ENCODE data around the gene PARD3B. TPM values are rescaled to one million over a fixed set of nuclear protein-coding genes. Genes with fewer than 3 reads are reported as not detected.

The PARD3B gene
- total and polyA plus RNA-seq, 2 of the 8 experiments (the other 6 are each of a cell fraction or from before 2014, with no cell fraction given): 1.2 to 5.7 TPM

DNA sequence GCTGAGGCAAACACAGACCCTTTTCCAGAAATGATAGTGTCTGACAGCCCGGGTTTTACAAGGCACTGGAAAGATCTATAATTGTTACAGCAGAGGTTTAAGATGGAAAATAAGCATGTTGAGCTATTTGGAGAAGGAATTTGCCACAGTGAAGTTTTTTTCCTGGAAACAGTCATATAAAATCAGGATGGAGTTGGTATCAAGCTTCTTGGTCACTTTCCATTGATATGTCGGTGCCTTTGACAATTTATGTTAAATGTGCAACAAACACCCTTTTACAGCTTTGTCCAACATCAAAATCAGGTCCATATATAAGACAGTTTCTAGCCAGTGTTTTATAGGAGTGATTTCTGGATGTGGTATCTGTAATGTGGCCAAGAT lies 1019.9 kb downstream of the PARD3B start:
- H3K79me1 ChIP-seq (ENCODE audit: low read depth, low read length): no peaks in the 10 kb centered on the region
- H3K18ac ChIP-seq (ENCODE audit: extremely low read depth, low read length): no peak overlapping the region
- TF ChIP-seq, protein P1, sequence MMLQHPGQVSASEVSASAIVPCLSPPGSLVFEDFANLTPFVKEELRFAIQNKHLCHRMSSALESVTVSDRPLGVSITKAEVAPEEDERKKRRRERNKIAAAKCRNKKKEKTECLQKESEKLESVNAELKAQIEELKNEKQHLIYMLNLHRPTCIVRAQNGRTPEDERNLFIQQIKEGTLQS (IDR thresholded peaks at IDR 0.05; ENCODE audit: insufficient read depth, low read depth, low read length): no peak
- TF ChIP-seq SIRT6 (IDR thresholded peaks at IDR 0.05; ENCODE audit: low read length) (no peak), CBX8 (IDR thresholded peaks at IDR 0.05; ENCODE audit: borderline replicate concordance, low read depth, low read length) (no peak), EZH2 (IDR thresholded peaks at IDR 0.05; ENCODE audit: low read depth, low read length, severe bottlenecking) (no peak), ZNF274 (IDR thresholded peaks at IDR 0.05; ENCODE audit: borderline replicate concordance, extremely low read depth, low read length) (no peak), EGR1 (IDR thresholded peaks at IDR 0.05; ENCODE audit: borderline replicate concordance, low read depth, low read length) (no peak), SIX5 (IDR thresholded peaks at IDR 0.05; ENCODE audit: low read depth, low read length) (no peak), POLR2A (IDR thresholded peaks at IDR 0.05; ENCODE audit: control extremely low read depth in 1 of 2, low read depth in 2 of 2, low read length in 2 of 2) (no peak), SIN3A (conservative IDR thresholded peaks at IDR 0.05 in 1 of 2, IDR thresholded peaks at IDR 0.05 in 1 of 2; ENCODE audit: low read depth in 1 of 2, low read length in 2 of 2) (no peak), NANOG (IDR thresholded peaks at IDR 0.05; ENCODE audit: insufficient read depth, low read depth, low read length, poor library complexity, severe bottlenecking) (no peak), SUZ12 (IDR thresholded peaks at IDR 0.05; ENCODE audit: low read length) (no peak)
- TF ChIP-seq, protein P2, sequence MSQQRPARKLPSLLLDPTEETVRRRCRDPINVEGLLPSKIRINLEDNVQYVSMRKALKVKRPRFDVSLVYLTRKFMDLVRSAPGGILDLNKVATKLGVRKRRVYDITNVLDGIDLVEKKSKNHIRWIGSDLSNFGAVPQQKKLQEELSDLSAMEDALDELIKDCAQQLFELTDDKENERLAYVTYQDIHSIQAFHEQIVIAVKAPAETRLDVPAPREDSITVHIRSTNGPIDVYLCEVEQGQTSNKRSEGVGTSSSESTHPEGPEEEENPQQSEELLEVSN (IDR thresholded peaks at IDR 0.05): no peak
- no peak overlapping the region for H2BK5ac ChIP-seq (ENCODE audit: low read depth, low read length)
- no peak overlapping the region for H2BK20ac ChIP-seq (ENCODE audit: low read length)
- H3K9me3 ChIP-seq (ENCODE audit: insufficient read depth in 2 of 2, low read depth in 1 of 2, low read length in 1 of 2): no peaks in the 10 kb centered on the region
- no peaks in the 10 kb centered on the region for H3K36me3 ChIP-seq (ENCODE audit: control insufficient read depth in 2 of 4, insufficient read depth in 4 of 4, low read length in 3 of 4)
- no peak overlapping the region for H3K23ac ChIP-seq (ENCODE audit: insufficient read length)
- H4K8ac ChIP-seq (ENCODE audit: extremely low read depth, insufficient read depth, low read length): no peak overlapping the region
- CTCF ChIA-PET (ENCODE audit: partially characterized antibody): interaction anchor here (0.6 to 3.3 kb wide), 17 partner anchors 12 to 829 kb away, joined by 3 to 19 read pairs (median 4); no protein-coding TSS in a partner anchor
- H3K4me1 ChIP-seq (replicated peaks in 1 of 4; ENCODE audit: control insufficient read depth in 3 of 4, insufficient read depth in 4 of 4, low read length in 3 of 4): no peaks in the 10 kb centered on the region
- POLR2A ChIA-PET (ENCODE audit: partially characterized antibody): no interaction called here
- H2BK12ac ChIP-seq (ENCODE audit: low read depth, low read length): no peak overlapping the region
- H3K4ac ChIP-seq (replicated peaks; ENCODE audit: insufficient read length, low read depth, low read length): no peak overlapping the region
- no peak overlapping the region for H4K5ac ChIP-seq (ENCODE audit: insufficient read length, low read depth, low read length)
- no peak for FAIRE-seq
- no peak overlapping the region for H2BK15ac ChIP-seq (ENCODE audit: low read length)
- no peak overlapping the region for H4K91ac ChIP-seq (replicated peaks; ENCODE audit: insufficient read length, low read length)
- H3K23me2 ChIP-seq (ENCODE audit: low read depth, low read length): no peaks in the 10 kb centered on the region
- 92% methylated on average over 2 of the region's 2 CpGs; no CpG with 5 or more reads in 1 of the 2 experiments for WGBS, 2 experiments (ENCODE audit: extremely low coverage in 1 of 2, insufficient coverage in 1 of 2, insufficient read length in 1 of 2, insufficient replicate concordance in 2 of 2, low coverage in 1 of 2, low lambda C conversion rate in 2 of 2, missing lambda C conversion rate in 1 of 2)
- no peak for DNase-seq (ENCODE audit: low read depth in 1 of 2, low spot score in 2 of 2)
- no peak overlapping the region for H3K4me3 ChIP-seq (ENCODE audit: extremely low read depth in 1 of 4, insufficient read depth in 2 of 4, low read depth in 3 of 4, low read length in 4 of 4)
- H4K20me1 ChIP-seq (replicated peaks in 1 of 2; ENCODE audit: control insufficient read depth in 1 of 2, insufficient read depth in 2 of 2, low read length in 2 of 2): no peaks in the 10 kb centered on the region
- H2BK120ac ChIP-seq (replicated peaks; ENCODE audit: low read depth, low read length): no peak overlapping the region
- H3K9ac ChIP-seq (replicated peaks in 1 of 4; ENCODE audit: extremely low read depth in 1 of 4, low read depth in 3 of 4, low read length in 3 of 4): no peak overlapping the region
- no peaks in the 10 kb centered on the region for H3K79me2 ChIP-seq (ENCODE audit: control insufficient read depth in 1 of 2, insufficient read depth in 2 of 2, low read length in 2 of 2)
- H3K27me3 ChIP-seq (replicated peaks in 1 of 4; ENCODE audit: control insufficient read depth in 3 of 4, extremely low read depth in 1 of 4, insufficient read depth in 3 of 4, low read length in 3 of 4): no peaks in the 10 kb centered on the region
- no peak overlapping the region for H2AK5ac ChIP-seq (ENCODE audit: low read depth, low read length)
- no peak overlapping the region for H3K27ac ChIP-seq (ENCODE audit: low read depth, low read length)
- no peak overlapping the region for H3K4me2 ChIP-seq (ENCODE audit: insufficient read depth in 1 of 2, low read depth in 2 of 2, low read length in 2 of 2)
- no peak overlapping the region for H3K56ac ChIP-seq (replicated peaks; ENCODE audit: insufficient read length, low read depth, low read length)
- no peak overlapping the region for H2AFZ ChIP-seq (ENCODE audit: low read length)
- H3K14ac ChIP-seq (ENCODE audit: insufficient read length): no peak overlapping the region

Measured in H1 (cell line).